HUDEP-2 (cell line): ENCODE results near the gene SOX8.

ENCODE experiments used
- DNase-seq, 76 experiments: peaks; one replicate each; lab custom pipeline; 2025; ENCODE audit not compliant: unreplicated experiment in 76 of 76; lab: John Stamatoyannopoulos, UW

SOX8 gene

DNA sequence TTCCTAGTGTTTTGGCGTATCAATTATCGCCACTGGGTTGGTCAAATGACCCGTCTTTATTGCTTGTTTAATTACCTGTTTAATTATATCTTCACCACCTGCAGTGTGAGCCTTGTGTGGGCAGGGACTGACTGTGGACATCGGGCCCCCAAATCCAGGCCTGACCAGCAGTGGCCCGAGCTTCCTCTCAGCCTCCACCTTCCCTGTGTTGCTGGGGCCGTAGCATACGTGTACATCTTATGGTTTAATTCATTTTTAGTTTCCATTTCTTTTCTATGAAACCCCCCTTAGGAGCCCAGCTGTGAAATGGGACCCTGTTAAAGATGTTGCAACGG lies 9.6 kb upstream of the SOX8 start:
- no peak for DNase-seq

DNA sequence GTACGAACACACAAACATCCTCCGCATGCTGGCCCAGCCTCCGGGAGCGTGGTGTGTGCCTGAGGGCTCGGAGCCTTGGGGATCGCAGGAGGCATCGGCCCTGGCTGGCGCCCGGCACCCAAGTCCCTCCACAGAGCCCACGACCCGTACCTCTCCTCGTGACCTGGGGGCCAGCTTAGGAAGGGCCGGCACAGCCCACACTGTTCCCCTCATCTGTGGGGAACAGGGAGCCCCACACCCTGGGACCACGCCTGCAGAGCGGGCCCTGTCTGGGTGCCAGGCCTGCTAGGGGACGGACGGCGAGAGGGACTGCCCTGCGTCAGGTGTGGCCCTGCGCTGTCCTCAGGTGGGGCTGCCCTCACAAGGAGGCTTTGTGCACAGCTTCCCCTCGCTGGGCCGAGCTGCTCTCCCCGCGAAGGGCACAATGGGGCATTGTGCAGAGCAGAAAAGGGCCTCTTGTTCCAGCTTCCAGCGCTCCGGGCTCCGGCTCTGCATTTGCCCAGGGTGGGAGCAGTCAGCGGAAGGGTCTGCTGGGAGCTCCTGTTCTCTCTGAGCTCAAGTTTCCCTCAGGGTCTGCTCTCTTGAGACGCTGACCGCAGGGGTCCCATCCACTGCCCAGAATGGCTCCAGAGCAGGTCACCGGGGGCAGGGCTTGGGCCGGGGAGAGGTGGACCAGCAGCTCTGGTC lies 9.1 kb upstream of the SOX8 start:
- no peak for DNase-seq

DNA sequence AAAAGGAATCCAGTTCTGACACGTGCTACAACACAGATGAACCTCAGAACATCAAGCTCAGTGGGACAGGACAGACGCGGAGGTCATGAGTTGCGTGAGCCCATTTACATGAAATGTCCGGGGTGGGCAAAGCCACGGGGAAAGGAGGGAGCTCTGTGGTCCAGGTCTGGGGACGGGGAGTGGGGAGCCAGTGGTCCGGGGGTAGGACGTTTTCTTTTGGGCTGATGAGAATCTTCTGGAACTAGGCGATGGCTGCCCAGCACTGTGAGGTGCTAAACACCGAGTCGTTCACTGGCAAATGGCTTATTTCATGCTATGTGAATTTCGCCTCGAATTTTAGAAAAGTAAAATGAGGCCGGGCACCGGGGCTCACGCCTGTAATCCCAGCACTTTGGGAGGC lies 8.2 kb upstream of the SOX8 start:
- DNase-seq, result no peak

DNA sequence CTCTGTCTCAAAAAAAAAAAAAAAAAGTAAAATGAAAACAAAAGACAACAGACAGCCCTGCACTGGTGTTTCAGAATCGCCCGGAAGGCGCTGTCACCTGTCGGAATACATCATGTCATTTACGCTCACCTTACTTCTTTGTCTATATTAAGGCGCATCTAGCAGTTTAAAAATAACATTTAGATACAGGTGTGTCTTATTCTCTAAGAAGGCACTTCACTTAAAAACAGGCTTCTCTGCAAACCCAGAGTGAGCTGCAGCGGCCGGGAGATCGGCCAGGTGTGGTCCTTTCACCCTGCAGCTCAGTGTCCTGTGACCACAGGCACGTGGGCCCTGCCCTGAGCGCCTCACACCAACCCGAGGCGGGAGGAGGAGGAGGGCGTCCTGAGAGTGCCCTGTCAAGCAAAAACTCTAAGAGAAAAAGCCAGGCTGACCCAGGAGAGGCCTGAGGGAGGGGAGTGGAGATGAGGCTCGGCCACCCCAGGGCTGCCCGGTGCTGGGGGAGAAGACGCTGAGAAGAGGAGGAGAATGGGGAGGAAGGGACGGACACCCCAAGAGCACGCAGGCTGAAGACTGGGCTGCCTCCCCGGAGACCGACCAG lies 7.5 kb upstream of the SOX8 start:
- no peak for DNase-seq

DNA sequence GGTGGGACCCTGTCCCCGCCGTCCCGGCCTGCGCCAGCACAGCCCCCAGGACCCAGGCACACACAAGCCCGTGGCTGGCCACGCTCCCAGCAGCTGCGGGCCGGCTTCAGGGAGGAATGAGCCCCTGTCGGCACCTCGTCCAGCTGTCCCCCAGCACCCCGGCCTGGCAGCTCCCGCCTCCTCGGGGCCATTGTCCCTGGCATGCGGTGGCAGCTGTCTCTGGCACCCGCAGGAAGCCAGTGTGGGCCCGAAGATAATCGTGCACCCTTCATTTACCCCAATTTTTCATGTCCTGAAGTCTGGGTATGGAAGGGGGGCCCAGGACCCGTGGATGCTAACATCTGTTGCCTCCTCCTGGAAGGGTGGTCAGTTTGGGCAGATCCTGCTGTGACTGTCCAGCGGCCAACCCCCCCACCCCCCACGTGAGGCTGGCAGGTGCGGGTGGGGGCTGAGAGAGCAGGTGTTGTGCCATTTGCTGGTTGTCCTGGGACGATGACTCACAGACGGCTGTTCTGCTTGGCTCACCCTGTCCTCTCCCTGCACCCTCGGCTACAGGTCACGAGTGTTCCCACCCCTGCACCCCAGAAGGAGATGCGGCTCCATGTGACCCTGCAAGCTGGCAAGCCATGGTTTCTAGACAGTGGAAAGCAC lies 6.8 kb upstream of the SOX8 start:
- no peak for DNase-seq

DNA sequence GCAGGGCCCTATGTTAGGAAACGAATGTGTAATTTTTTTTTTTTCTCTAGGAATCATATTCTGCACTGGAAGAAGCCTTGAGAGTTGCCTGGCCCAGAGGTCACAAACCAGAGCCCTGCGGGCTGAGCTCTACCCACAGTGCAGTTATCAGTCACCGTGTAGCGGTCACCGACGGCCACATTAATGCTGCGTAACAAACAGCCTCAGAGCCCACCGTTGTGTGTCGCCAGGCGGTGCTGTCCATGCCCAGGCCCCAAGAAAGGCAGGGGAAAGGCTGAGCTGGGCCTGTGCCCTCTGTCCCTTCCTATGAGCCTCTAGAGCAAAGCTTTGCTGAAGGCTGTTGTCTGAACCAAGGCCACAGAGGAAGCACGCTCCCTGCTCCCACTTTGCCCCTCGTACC lies 6.3 kb upstream of the SOX8 start:
- DNase-seq, result no peak

DNA sequence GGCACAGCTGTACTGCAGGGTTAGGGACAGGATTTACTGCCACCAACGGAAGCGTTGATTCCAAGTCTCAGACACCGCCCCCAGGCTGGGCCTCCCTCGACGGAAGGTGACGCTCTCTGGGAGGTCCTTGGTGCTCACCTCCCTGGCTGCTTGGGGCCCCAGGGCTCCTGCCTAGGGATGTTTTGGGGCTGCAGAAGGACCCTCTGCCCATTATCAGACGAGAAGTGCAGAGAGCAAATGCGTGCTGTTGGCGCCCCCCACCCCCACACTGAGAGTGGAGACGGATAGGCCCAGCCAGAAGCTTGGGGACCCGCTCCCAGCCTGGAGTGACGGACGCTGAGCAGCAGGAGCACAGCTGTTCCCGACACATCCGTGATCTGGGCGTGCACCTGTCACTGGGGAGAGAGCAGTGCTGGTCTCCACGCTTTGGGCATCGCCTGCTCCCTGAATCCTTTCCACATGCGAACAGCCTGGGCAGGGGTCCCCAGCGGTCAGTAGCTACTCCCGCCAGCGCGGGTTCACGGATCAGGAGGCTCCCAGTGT lies 5.1 kb upstream of the SOX8 start:
- no peak for DNase-seq

DNA sequence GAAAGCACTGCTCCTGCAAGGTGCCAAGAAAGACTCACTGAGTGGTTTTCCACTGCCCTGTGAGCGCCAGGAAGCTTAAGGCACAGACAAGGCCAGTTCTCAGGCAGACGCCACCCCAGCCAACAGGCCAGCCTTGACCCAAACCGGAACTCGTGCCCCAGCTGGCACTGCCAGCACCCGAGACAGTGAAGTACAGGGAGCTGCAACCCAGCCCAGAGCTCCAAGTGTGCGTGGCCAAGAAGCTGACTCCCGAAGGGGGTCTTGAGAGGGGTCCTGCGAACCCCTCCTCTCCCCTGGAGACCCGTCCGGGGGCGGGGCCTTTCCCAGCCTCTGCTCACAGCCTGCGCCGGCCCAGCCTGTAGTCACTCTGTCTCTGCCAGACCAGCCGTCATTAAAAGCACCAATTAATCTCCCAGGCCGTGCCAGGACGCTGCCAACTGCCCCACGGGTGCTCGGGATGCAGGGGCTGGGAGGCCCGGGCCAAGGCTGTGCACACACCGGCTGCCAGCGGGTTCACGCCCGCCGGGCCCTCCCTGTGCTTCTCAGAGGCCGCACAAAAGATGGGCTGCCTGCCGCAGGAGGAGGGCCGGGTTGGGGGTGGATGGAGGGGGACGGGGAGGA lies 4.4 kb upstream of the SOX8 start:
- DNase-seq, result no peak

DNA sequence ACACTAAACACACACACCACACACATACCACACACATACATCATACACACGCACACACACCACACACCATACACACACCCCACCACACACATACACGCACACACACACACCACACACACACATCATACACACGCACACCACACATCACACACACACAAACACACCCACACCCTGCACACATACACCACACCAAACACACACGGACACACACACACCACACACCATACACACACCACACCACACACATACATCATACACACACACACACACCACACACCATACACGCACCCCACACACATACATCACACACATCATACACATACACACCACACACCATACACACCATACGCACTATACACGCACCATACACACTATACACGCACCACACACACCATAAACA lies 3.7 kb upstream of the SOX8 start:
- no peak for DNase-seq

DNA sequence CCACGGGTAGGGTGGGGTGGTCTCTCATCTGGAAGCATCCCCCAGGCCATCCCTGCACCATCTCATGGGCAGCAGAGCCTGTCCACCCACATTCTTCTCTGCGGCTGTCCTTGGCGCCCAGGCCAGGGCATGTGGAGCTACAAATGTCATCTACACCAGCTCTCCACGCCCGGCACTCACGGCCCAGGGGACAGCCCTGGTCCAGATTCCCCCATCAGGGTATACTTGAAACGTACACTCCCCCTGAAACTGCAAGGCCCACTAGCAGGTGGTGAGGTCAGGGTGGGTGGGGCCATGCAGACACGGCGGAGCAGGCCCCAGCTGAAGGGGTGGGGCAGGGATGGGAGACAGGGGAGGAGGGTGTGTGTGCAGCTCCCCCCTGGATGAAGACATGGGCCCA lies 3.2 kb upstream of the SOX8 start:
- DNase-seq, result no peak

DNA sequence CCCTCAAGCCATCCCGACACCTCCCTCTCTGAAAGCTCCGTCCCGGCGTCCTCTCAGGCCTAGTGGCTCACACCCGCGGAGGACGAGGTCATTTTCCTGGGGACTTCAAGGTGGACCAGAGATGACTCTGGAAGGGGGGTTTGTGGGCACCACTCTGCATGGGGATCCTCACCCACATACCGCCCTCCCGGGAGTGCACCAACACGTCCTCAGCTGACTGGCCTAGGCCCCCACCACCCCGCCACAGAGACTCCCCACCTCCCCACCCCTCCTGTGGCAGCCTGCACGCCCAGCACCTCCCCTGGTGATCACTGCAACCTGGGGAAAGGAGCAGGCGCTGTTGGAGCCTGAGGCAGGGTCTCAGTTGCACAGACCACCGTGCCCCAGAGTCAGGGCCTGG lies 2.4 kb upstream of the SOX8 start:
- DNase-seq, result no peak

DNA sequence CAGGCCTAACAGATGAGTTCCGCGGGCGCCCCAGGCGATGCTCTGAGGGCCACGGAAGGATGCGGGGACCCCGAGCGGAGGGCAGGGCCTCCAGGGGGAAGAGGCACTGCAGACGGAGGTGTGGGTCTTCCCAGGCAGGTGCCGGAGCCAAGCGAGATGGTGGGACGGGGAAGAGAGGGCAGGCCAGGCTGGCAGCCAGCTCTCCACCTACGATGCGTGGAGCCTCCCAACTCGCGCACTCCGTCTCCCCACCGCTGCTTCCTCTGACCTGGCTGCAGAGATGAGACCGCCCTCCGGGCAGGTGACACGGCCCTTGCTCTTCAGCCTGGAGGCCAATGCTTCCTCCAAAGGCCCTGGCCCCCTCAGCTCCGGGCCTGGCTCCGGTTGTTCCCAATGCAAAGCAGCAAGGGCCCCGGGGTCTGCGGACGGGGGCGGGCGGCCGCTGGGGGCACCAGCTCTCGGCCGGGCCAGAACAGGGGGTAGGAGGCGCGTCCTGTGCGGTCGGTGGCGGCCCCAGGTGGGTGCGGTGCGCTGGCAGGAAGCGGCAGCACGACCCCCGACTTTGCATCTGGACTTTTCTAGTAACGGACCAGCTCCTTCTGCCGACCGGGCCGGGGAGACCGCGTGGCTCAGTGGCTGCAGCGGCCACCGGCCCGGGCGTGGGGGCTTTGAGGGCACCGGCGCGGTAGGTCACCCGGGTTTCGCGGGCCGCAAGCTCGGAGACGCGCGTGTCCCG lies 1.5 kb upstream of the SOX8 start:
- no peak for DNase-seq

DNA sequence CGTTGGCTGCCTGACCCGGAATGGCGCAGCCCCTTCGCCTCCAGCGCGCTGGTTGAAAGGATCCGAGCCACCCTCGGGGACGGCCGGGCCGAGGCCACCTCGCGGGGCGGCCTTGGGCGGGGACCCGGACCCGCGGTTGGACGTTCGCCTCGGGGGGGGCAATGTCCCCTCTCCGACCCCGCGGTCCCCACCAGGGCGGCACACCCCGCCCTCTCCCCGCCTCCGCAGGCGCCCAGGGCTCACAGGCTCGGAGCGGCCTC lies 1.0 kb upstream of the SOX8 start:
- no peak for DNase-seq

DNA sequence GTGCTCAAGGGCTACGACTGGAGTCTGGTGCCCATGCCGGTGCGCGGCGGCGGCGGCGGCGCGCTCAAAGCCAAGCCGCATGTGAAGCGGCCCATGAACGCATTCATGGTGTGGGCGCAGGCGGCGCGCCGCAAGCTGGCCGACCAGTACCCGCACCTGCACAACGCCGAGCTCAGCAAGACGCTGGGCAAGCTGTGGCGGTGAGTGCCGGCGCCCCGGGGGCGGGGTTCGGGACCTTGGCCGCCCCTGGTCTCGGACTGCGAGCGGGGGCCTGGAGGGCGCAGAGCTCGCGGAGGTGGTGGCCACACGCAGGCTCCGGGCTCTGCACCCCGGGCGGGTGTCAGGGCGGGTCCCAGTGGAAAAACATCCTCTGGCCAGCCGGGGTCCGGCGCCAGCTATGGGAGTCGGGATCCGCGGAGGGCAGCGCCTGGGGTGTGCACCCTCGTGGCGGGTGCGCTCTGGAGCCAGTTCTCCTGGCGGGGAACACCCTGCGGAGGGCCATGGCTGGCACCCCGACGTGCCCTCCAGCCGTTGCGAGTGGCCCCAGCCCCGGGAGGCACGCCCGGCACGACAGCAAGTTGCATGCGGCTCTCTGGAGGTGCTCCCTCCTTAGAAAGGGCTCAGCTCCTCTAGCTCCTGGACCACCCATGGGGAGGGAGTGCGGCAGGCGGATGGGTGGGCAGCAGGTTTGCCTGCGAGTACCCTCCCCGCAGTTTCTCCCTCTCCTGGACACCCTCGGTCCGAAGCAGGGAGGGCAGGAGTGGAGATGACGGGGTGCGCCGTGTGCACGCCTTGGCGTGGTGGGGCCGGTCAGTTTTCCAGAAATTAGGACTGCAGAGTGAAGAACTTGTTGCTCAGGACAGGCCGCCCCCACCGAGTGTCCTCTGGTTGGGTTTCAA lies 824 bp downstream of the SOX8 start:
- DNase-seq, result no peak

DNA sequence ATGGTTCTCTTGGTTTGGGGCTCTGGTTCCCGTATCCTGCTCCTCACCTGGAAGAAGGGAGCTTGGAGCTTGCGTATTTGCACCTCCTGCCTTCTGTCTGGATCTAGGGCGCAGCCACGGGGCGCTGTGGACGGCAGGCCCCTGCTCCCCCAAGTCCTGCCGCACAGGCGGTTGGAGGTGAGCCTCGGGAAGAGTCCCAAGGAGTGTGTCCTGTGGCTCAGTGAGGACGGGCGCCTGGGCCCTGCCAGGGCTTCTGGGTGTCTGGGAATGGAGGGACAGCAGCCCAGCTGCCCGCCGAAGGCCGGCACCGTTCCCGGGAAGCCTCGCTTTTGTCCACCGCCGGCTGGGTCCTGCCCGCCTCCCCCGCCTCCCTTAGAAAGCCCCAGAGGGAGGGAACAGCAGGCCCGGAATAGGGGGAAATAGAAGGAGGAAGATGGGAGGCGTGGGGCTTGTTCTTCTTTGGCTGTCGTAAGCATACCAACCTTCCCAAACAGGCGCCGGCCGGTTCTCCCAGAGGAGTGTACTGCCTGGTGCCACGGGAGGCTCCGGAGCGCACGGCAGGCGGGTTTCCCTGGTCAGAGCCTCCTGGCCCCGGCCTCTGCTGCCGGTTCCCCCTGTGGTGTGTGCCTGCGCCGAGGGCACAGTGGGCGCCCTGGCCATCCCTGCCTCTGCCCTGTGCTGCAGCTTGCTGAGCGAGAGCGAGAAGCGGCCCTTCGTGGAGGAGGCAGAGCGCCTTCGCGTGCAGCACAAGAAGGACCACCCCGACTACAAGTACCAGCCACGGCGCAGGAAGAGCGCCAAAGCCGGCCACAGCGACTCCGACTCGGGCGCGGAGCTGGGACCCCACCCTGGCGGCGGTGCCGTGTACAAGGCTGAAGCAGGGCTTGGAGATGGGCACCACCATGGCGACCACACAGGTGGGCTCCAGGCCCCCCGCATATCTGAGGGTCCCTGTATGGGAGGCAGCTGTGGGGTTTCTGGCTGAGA lies 1.8 kb downstream of the SOX8 start:
- no peak for DNase-seq

DNA sequence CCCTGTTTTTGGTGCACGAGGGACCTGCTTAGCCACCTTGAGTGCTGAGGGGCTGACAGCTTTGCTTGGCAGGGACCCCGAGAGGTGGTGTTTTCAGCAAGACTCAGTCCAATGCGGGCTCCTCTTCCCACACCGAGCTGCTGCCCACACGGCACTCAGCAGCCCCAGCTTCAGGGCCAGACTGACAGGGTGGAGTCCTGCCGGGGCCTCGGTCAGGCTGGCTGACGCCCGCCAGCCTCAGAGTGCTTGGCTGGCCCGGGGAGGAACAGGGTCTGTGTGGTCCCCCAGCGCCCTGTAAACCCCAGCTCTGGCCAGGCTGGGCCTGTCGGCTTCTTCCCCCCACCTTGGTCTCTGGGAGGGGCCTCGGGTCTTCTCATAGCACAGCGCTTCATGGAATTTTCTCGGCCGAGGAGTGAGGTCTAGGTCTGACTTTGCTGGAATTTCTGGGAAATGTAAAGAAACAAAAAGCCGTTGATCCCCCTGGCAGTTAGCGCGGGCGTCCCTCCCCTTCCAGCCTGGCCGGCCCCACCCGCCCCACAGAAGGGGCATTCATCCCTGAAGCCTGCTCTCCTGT lies 2.6 kb downstream of the SOX8 start:
- DNase-seq, result no peak

DNA sequence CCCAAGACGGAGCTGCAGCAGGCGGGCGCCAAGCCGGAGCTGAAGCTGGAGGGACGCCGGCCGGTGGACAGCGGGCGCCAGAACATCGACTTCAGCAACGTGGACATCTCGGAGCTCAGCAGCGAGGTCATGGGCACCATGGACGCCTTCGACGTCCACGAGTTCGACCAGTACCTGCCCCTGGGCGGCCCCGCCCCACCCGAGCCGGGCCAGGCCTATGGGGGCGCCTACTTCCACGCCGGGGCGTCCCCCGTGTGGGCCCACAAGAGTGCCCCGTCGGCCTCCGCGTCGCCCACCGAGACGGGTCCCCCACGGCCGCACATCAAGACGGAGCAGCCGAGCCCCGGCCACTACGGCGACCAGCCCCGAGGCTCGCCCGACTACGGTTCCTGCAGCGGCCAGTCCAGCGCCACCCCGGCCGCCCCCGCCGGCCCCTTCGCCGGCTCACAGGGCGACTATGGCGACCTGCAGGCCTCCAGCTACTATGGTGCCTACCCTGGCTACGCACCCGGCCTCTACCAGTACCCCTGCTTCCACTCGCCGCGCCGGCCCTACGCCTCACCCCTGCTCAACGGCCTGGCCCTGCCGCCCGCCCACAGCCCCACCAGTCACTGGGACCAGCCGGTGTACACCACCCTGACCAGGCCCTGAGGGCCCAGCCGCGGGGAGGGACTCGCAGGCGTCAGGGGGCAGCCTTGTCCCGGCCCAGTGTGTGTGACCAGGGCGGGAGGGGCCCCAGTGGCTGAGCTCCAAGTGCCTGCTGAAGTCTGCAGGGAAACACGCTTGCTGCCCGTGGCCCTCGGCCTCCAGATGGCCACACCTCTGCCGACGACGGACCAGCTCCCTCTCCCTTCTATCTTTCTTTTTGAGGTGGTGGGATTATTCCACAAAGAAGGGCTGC lies 3.4 kb downstream of the SOX8 start:
- no peak for DNase-seq
